Upper lobe of left lung (tissue), 4 donors: ENCODE measurements around the gene TMC3.

Source experiments
- EP300 ChIP-seq, 4 donors: sonication (generic); formaldehyde crosslinking; IDR thresholded peaks; one replicate each; pipeline ENCODE4 v1.5.1; 2017; ENCODE audit warnings: antibody characterized with exemption in 4 of 4, control low read depth in 2 of 4
- POLR2A ChIP-seq, 4 donors: fragments of 450-650 bp; IDR thresholded peaks; one replicate each; pipeline ENCODE4 v1.5.1; 2016 to 2017; ENCODE audit warnings: antibody characterized with exemption in 4 of 4, mild to moderate bottlenecking in 2 of 4
- TF ChIP-seq, protein P1 (sequence below), 6 experiments: fragments of 450-650 bp in 4 of 6; fragments of 200-600 bp in 2 of 6; sonication (generic) in 2 of 6; IDR thresholded peaks; one replicate each; pipeline ENCODE4 v1.5.1; 2016 to 2019; ENCODE audit warnings: antibody characterized with exemption in 6 of 6

GRCh38 chr15:81398910-81399551 is 25.0 kb upstream of the TMC3 start:
- TF ChIP-seq, protein P1, sequence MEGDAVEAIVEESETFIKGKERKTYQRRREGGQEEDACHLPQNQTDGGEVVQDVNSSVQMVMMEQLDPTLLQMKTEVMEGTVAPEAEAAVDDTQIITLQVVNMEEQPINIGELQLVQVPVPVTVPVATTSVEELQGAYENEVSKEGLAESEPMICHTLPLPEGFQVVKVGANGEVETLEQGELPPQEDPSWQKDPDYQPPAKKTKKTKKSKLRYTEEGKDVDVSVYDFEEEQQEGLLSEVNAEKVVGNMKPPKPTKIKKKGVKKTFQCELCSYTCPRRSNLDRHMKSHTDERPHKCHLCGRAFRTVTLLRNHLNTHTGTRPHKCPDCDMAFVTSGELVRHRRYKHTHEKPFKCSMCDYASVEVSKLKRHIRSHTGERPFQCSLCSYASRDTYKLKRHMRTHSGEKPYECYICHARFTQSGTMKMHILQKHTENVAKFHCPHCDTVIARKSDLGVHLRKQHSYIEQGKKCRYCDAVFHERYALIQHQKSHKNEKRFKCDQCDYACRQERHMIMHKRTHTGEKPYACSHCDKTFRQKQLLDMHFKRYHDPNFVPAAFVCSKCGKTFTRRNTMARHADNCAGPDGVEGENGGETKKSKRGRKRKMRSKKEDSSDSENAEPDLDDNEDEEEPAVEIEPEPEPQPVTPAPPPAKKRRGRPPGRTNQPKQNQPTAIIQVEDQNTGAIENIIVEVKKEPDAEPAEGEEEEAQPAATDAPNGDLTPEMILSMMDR (IDR thresholded peaks at IDR 0.05): no peak
- no peak for TF ChIP-seq EP300 (IDR thresholded peaks at IDR 0.05)
- no peak for TF ChIP-seq POLR2A (IDR thresholded peaks at IDR 0.05)
